Stimulated activated CD8-positive, alpha-beta memory T cell treated with anti-CD3 and anti-CD28 coated beads, Interleukin-7, amount 100 ng/mL, for 4 hours (primary cell): Measurements from ENCODE around the gene SPIC.
A peak's percentile ranks its signal among the peaks of the same experiment; 100 is the strongest.
"Not testable (repeated sequence)": the region's sequence is repeated elsewhere in the genome, so short reads cannot be mapped to it uniquely, and the experiment has no call there.

Experiments used
- DNase-seq, 2 donors: peaks; one replicate each; pipeline ENCODE4 v3.0.0-alpha.2; 2020; ENCODE audit warnings: low read depth in 2 of 2

SPIC gene

DNA sequence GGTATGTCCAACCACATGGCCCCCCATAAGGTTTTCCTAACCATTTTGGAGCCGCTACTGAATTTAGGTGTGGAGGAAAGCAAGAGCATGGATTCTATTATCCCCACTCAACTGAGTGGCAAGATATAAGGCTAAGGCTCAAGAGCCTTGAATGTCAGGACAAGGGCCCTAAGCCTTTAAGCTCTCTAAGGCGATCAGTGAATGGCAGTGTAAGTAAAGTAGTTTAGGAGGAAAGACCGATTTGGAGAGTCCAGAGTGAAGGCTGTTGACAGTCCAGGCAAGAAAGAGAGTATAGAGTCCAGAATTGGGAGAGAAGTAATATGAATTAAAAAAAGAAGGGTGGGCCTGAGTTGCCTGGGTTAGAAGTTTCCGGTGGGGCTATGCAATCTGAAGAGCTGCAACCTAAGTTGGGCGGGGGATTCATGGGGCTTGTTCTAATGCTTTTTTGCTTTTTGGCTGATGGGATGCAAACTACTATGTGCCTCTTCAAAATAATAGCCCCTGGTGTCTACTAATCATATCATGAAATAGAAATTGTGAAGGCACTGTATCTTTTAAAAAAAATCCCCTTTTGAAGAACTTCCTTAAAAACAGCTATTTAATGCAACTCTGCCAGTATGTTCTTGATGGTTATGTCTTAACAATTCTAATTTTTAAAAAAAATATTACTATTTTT is at the start of gene SPIC:
Gene SPIC (plus strand): TSS at position 626 of the 676 bp plus-strand sequence. CDS start 1,569 bp downstream, outside the sequence.
- no peak for DNase-seq

DNA sequence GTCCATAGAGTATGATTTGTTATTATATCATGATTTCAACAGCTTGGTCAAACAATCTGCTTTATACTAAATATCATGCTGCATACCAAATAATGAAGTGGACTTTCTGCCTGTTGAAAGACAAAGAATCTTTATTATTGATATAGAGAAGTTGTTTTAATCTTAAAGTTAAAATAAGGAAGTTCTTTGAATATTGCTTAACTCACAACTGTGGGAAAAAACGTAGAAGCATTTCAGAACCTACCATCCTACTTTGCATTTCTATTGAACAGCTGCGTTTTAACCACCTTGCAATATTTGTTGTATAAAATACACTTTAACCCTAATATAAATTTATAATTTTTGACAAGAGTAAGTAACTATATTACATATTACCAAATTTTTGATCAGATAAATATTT is 44.7 kb upstream of the SPIC start:
- no peak for DNase-seq

DNA sequence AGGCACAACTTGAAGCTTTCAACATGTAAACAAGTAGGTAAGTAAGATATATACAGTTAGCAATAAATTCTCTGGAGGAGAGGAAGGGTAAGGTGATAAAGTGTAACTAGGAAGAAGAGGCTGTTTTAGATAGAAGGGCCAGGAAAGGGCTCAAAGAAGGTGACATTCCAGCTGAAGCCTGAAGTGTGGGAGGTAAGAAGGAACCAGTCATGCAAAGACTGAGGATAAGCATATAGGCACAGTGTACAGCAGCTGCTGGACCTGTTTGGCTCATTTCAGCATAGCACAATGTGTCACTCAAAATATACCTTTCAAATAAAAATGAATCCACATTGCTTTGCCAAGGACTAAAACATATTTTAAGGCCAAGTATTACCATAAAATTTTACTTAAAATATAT is 39.0 kb upstream of the SPIC start:
- no peak for DNase-seq

DNA sequence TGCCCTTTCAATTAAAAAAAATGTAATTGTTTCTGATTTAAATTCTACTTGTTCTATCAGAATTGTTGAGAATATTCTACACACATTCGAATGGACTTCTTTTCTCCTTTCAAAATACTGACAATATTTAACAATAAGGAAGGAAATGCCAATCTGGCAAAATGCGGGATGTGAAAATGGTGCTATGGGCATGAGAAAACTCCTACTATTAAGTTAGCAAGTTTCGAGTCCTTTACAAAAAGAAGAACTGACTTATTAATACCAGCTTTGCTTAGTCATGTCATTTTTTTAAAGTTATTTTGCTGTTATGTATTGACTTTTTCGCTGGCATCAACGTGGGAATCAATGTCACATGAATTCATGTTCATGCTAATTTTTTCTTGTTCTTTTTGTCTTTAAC is 35.9 kb upstream of the SPIC start:
- DNase-seq: no peak

DNA sequence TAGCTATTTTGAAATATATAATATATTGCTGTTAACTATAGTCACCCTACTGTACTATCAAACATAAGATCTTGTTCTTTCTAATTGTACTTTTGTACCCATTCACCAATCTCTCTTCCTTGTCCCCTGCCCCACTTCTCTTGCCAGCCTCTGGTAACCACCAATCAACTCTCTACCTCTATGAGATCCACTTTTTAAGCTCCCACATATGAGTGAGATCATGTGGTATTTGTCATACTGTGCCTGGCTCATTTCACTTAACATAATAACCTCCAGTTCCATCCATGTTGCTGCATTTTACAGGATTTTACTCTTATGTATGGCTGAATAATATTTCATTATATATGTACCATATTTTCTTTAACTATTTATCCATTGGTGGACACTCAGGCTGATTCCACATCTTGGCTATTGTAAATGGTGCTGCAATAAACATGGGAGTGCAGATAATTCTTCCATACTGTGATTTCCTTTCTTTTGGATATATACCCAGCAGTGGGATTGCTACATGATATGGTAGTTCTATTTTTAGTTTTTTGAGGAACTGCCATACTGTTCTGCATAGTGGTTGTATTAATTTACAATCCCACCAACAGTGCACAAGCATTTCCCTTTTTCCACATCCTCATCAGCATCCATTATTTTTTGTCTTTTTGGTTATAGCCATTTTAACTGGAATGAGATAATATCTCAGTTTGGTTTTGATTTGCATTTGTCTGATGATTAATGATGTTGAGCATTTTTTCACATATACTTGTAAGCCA is 33.5 kb upstream of the SPIC start:
- DNase-seq: no peak

DNA sequence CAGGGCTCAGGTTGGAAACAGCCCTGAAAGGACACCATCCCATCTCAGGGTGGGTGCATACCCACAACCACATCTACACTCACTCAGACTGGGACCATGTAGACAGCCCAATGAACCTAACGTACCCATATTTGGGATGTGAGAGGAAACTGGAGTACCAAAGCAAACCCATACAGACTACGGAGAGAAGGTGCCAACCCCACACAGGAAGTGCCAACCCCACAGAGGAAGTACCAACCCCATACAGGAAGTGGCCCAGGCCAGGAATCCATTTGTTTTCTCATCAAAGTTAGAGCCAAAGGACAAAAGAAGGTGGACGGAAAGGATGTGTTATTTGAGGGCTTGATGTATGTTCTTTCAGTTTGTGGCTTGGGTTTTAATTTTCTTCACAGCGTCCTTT is 19.5 kb upstream of the SPIC start:
- DNase-seq: peak in 1 of 2 donors; percentile 0

DNA sequence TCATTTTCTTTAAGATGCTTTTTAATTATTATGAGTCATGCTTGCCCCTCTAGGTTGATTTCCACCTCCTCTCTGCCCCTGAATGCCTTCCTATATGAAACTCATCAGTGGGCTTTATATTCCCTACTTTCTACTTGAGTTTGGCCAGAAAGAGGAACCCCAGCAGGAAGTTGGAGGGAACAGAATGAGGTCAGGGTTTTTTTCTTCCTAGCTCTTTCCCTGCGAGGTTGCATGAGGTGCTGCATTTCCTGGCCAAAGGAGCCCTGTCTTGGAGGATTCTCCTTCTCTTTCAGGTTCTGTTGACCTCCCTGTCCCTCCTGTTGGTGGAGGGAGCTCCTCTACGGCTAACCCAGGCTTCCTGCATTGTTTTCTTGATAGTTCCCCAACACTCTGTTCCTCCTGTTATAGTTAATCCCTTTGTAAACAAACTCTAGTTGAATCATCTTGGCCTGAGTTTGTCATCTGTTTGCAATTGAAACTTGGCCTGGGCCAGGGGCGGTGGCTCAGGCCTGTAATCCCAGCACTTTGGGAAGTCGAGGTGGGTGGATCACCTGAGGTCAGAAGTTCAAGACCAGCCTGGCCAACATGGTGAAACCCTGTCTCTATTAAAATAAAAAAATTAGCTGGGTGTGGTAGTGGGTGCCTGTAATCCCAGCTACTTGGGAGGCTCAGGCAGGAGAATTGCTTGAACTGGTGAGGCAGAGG is 15.3 kb upstream of the SPIC start:
- DNase-seq: no peak

DNA sequence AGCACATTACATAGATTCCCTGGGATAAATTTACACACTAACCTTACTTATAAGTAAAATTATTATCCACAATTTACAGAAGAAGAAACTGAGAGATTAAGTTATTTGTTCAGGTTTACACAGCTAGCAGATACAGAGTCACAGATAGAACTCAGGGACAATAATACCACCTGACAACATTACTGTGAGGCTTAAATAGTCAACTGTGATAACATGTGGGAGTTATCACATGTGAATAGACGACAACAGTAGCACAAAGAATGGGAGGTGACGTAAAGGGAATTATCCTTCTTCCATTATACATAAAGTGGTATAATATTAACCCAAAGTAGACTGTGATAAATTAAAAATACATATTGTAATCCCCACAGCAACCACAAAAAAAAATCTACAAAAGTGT is 6.2 kb upstream of the SPIC start:
- DNase-seq: no peak

DNA sequence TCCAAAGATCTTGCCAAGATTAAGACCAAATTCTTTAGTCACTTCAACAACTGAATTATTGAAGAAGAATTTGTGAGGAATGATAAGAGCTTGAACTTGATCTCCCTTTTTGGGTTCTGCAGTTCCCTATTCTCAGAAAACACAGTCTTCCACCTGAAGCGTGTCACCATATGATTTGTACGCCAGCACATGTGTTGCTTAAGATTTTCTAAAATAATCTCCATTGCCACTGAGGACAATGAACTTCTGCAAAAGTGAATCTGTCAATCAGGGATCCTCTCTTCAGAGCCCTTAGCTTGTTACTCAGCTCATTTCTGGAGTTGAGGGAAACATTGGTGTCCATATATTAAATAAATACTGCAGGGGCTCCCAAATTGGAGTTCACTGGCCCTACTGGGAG is 4.2 kb upstream of the SPIC start:
- no peak for DNase-seq

DNA sequence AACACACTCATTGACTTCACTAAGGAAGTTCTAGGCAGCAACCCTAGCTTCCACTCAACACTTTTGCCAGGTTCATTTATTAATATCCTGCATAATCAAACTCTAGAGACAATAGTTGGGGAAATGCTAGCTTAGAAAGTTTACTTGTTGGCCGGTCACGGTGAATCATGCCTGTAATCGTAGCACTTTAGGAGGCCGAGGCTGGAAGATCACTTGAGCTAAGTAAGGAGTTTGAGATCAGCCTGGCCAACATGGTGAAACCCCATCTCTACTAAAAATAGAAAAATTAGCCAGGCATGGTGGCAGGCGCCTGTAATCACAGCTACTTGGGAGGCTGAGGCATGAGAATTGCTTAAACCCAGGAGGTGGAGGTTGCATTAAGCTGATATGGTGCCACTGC is 3.3 kb upstream of the SPIC start:
- DNase-seq: not testable (repeated sequence)

DNA sequence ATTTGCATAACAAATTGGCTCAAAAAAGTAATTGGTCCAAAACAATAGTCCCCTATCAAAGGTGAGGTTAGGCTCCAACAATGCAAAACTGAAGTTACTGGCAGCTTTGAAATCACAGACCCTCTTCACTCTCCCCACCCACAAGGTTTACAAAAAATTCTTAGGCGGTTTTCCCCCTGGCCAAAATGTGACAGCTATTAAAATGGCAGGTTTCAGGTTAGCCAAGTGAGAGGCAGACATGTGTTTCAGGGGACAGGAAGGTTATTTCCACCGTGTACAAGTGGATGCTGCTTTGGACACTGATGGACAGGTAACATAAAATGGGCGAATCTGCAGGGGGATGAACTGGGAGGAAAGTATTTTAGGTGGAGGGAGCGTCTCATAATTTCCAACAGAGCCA is 888 bp upstream of the SPIC start:
- no peak for DNase-seq

DNA sequence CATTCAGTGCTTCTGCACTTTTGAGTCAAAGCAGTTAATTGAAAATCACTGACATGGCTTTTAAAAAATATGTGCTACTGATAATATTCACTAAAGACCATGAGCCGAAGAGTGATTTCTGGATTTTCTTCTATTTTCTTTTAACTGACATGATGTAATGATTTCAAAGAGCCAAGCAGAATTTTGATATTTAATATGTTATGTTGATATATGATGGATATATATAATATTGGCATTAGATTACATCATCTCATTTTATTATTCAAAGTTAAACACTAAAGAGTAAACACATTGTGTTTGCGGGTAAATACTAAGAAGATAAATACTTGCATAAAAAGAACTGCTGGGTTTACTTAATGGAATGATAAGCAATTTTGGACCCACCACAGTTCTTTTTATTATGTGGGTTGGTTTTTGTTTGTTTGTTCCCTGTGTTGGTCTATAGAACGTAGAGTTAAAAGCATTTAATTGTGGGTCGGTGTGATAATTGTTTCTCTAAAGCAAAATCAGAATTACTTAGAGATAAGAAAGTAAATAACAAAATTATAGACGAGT is 692 bp downstream of the SPIC start:
- DNase-seq: no peak

DNA sequence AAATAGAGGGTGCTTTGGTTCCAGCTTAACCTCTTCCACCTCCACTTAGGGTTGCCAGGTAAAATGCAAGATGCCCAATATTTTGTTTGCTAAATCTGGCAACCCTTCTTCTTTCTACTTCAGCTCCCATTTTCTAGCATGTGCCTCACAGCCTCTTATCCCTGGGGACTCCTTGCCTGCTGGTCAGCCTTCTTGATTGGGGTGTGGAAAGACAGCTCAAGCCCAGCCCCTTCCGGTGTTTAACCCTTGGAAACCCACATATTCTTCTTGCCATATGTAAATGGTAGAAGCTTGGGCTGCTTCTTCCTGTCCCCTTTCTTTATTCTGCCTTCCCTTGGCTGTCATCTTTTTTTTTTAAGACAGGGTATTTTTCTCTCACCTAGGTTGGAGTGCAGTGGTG is 5.7 kb downstream of the SPIC start:
- no peak for DNase-seq

DNA sequence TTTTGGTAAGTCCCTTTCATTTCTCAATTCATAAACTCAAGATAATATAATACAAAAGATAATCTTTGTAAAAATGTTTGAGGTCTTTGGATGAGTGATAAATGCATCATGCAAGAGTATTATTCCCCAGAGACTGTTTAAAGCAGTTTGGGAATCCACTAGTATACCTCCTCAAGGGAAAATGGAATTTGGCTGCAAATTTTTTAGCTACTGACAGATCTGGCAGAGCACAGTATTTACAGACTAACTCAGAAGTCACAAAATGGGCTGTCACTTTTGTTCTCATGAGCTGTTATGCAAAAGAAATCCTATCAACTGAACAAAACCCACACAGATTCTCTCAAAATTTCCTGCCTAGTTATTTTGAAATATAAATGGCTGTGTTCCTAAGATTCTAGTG is 9.9 kb downstream of the SPIC start:
- DNase-seq: no peak

DNA sequence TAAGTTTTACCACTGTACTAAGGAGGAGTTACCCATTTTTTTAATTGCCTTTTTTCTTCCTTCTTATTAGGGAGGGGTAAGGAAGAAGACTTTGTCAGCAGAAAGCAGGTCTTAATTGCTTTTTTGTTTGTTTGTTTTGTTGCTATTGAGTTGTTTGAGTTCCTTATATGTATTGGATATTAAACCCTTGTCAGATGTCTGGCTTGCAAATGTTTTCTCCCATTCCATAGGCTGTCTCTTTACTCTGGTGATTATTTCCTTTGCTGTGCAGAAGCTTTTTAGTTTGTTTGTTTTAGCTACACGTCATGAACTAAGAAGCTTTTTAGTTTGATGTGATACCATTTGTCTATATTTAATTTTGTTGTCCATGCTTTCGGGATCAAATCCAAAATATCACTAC is 13.3 kb downstream of the SPIC start:
- no peak for DNase-seq

DNA sequence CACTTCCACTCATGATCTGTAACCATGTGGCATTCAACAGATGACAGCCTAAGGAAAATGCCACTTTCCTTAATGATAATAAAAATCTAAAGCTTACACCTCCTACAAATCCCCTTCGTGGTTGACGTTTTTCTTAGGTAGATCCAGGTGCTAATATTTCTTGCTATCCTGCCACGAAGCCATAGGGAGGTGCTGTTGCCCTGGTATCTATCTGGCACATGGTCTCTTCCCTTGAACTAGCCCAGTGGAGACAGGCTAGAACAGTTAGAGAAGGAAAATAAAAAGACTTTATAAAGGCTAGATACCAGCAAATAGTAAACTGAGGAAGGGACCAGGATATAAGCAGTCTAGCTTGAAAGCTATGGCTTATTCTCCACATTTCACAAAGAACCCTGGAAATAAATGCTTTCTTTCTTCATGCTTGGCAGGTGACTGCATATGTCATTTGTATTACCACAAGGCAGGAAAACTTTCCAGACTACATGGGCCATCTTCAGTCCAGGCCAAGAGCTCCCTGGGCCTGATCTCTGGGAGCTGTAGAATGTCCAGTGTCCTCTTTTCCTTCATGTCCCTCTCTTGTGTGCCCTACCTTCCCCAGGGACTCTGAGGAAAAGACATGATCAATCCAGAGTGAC is 15.3 kb downstream of the SPIC start:
- DNase-seq: no peak

DNA sequence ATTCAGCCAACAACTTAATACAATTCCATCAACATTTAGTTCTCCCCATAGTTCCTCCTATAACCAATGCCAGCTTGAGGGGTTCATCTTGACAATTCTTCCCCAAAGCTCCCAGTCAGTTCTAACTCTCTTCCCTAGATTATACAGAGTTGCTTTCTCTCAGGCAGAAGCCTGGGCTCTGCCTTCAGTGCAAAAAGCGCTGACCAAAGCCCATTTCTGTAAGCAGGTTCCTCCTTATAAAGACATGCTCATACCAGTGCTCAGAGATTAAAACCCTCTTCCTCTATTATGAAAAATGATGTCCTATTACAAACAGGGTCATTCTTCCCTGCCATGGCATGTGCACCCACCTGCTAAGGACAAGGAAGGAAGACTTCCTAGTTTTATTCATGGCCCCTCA is 16.2 kb downstream of the SPIC start:
- DNase-seq: no peak

DNA sequence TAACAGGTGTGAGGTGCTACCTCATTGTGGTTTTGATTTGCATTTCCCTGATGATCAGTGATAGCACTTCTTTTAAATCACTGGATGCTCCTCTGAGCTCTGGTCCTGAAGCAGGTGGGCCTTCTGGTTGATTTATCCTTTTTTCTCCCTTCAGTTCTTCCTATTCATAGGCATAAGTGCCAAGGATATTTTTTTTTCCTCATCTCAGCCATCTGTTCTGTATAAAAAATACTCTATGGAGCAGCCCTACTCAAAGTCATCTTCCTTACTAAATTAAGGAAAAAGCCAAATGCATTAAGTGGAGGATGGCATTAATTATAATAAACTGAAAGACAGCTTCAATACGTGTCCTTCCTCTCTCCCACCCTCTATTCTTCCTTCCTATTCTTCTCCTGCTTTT is 18.4 kb downstream of the SPIC start:
- no peak for DNase-seq

DNA sequence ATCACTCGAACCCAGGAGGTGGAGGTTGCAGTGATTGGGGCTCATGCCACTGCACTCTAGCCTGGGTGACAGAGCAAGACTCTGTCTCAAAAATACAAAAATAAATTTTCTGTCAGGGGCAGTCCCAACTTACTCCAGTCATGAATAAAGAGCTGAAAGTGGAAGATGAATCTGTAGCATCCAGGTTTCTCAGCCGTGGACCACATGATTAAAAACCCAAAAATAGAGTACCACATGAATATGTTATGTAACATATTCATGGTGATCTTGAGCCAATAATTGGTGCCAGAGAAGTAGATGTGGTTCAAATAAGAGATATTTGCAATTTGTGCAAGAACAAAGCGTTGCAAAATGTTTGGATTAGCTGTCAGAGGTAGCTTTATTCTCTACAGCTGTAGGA is 23.1 kb downstream of the SPIC start:
- DNase-seq: no peak

DNA sequence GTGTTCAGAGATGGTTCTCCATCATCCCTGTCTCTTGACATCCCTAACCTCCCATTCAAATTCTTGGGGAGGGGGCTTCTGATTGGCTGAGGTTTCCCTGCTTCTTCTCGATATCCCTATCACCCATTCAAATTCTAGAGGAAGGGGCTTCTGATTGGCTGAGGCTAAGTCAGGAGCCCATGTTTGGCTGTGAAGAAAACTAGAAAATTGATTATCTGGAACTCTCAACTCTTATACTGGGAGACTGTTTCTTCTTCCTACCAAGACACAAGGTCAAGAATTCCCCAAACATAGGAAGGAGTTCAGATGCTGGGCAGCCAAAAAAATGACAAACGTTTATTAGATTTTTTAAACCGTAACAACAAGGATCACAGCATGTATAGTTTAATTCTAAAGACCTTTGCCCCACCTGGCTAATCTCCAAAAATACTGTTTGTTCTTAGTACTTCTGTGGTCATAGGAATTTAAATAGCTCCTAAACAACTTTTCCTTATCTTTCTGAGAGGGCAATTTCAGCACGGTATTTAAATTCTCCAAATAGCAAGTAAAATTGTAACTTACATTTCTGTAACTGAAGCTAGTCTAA is 26.4 kb downstream of the SPIC start:
- no peak for DNase-seq

DNA sequence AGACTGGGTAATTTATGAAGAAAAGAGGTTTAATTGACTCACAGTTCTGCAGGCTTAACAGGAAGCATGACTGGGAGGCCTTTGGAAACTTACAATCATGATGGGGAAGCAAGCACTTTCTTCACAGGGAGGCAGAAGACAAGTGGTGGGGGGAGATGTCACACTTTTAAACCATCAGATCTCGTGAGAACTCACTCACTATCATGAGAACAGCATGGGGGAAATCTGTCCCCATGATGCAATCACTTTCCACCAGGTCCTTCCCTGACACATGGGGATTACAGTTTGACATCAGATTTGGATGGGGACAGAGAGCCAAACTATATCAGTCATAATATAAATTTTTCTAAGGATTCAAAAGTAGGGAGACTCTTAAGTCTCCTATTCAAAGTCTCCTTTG is 46.0 kb downstream of the SPIC start:
- no peak for DNase-seq

DNA sequence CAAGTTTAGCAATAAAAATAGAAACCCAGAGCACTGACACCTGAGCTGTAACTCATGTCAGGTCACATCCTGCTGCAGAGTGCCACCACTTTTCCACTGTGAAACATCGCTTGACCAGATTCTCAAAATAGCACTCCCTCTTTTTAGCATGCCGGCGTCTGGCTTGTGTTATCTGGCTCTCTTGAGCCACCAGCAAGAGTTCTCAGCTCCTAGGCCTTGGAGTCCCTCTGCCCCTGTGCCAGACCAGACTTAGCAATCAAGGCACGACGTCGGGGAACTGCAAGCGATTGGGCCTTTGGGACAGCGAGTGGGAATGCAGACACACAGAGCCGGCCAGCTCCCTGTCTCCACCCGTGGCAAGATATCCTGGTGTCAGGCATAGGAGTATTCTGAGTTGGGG is 52.5 kb downstream of the SPIC start:
- no peak for DNase-seq
